Adrenal gland (tissue), 12 donors: ENCODE measurements around the gene SAMD4A. TPM values are rescaled to one million over a fixed set of nuclear protein-coding genes. Genes with fewer than 3 reads are reported as not detected.

Experiments
- DNase-seq, 7 donors: peaks; one replicate each; pipeline ENCODE4 v3.0.0-alpha.2; 2019 to 2020
- H3K27ac ChIP-seq, 5 donors: fragments of 200-600 bp; sonication (generic) in 4 of 5; 1 replicate in 3 of 5; 2 replicates in 2 of 5; pipeline versions ENCODE4 v1.5.1 to v1.8.0; 2016 to 2020; ENCODE audit warnings: mild to moderate bottlenecking in 1 of 5
- H3K27me3 ChIP-seq: fragments of 200-600 bp; 2 replicates; pipeline ENCODE4 v1.8.0; 2021
- H3K36me3 ChIP-seq, 2 donors: fragments of 200-600 bp; replicated peaks in 1 of 2; 1 replicate in 1 of 2; 2 replicates in 1 of 2; pipeline versions ENCODE4 v1.5.1 to v1.8.0; 2018 to 2022
- H3K4me1 ChIP-seq, 2 donors: fragments of 200-600 bp; replicated peaks in 1 of 2; 1 replicate in 1 of 2; 2 replicates in 1 of 2; pipeline versions ENCODE4 v1.5.1 to v1.8.0; 2018 to 2021
- H3K4me3 ChIP-seq, 4 donors: fragments of 200-600 bp; sonication (generic) in 3 of 4; one replicate each; pipeline ENCODE4 v1.5.1; 2016 to 2018
- H3K9me3 ChIP-seq, 3 donors: fragments of 200-600 bp; sonication (generic) in 1 of 3; replicated peaks in 1 of 3; 1 replicate in 2 of 3; 2 replicates in 1 of 3; pipeline versions ENCODE4 v1.5.1 to v1.8.0; 2016 to 2021
- CTCF ChIP-seq, 6 experiments: fragments of 450-650 bp in 4 of 6; fragments of 200-600 bp in 2 of 6; sonication (generic) in 1 of 6; IDR thresholded peaks; 1 replicate in 5 of 6; 2 replicates in 1 of 6; pipeline versions ENCODE4 v1.5.1 to v1.8.0; 2016 to 2021; ENCODE audit warnings: antibody characterized with exemption in 6 of 6, mild to moderate bottlenecking in 2 of 6, moderate library complexity in 1 of 6
- POLR2A ChIP-seq, 2 donors: fragments of 450-650 bp; IDR thresholded peaks; one replicate each; pipeline ENCODE4 v1.6.1; 2017; ENCODE audit warnings: antibody characterized with exemption in 2 of 2, mild to moderate bottlenecking in 2 of 2, moderate library complexity in 1 of 2
- WGBS, 4 donors: extraction: QIAGEN DNeasy Blood & Tissue Kit in 2 of 4; methylation state at CpG; one replicate each; pipeline versions ENCODE4 v1.1.5 to v1.1.7; 2013 to 2017; 5-methylcytosine and 5-hydroxymethylcytosine counted together
- intact Hi-C, 2 donors: fragments of 100-400 bp; cut with DNase I; formaldehyde crosslinking; loops; one replicate each; pipeline versions ENCODE4 v1.14.1 to v1.15.0; 2022 to 2023
- polyA plus RNA-seq, 3 donors: library from polyadenylated mRNA; stranded (reverse); fragments of 200-250 nt in 2 of 3; fragments of 350-450 nt in 1 of 3; fragmentation: Illumina TruSeq in 1 of 3; extraction: RNeasy Lipid Tissue Mini Kit (QIAGEN cat#74804) in 1 of 3; gene quantifications; one replicate each; pipeline ENCODE4 v1.2.3, GENCODE V29; 2013 to 2014
- total RNA-seq, 9 donors: library from RNA; depleted of rRNA in 4 of 9; stranded (reverse); fragments of >200 nt in 4 of 9; fragments of 120-200 nt in 1 of 9; fragmentation: NEBNext Ultra II Directional in 1 of 9; extraction: Animal tissue kit (Norgen Biotek cat#: 25700) in 1 of 9; gene quantifications; one replicate each; pipeline versions ENCODE4 v1.1.0 to v1.2.4, GENCODE V29; 2013 to 2023
- donor health status: healthy with polysubstance abuse.
- donor health status: Bipolar disorder and iron deficiency.
- donor health status: DM: yes; HTN: yes; CAD: no.
- donor health status: DM: no; HTN: no; CAD: no.
- donor health status: DM: no; HTN: no; CAD: no.
- donor health status: DM: yes; HTN: yes; CAD: no.

Gene SAMD4A
- total and polyA plus RNA-seq, 12 donors = 2.2 to 13.2 (median 8.3) TPM

- intact Hi-C loops = no loop called here
- H3K4me3 ChIP-seq = no peak overlapping the region
- WGBS, 4 donors = 72 to 91% (median 77%) methylated on average over 3 of the region's 3 CpGs
- H3K4me1 ChIP-seq = no peaks in the 10 kb centered on the region
- H3K9me3 ChIP-seq = no peaks in the 10 kb centered on the region
- no peak for DNase-seq
- no peaks in the 10 kb centered on the region for H3K36me3 ChIP-seq
- no peak overlapping the region for H3K27ac ChIP-seq
- no peak for TF ChIP-seq CTCF (IDR thresholded peaks at IDR 0.05)
- no peak for TF ChIP-seq POLR2A (IDR thresholded peaks at IDR 0.05)
- H3K27me3 ChIP-seq = no peaks in the 10 kb centered on the region
These were observed 151.1 kb downstream of the SAMD4A start for GRCh38 chr14:54718046-54718445.

DNA sequence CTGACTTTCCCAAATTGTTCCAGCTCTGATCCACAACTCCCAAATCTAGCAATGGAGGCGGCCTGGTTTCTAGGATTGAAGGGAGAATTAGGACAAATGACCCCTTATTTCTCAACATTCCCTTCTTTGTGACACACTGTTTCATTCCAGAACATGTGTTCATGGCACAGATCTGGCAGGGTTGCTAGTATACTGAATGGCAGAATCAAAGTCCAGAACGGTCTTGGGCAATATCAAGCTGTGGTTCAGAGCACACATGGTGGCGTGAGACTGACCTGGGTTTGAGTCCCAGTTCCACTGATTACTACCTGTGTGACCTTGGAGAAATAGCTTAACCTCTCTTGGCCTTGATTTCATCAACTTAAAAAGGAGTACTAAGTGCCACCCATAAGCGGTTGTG is 152.5 kb downstream of the SAMD4A start:
- no peak overlapping the region for H3K27ac ChIP-seq

GRCh38 chr14:54722791-54723432 is 156.0 kb downstream of the SAMD4A start:
- Histone ChIP-seq H3K4me3 (no peak overlapping the region), H3K27me3 (no peaks in the 10 kb centered on the region), H3K36me3 (no peaks in the 10 kb centered on the region), H3K27ac (no peak overlapping the region), H3K4me1 (no peaks in the 10 kb centered on the region), H3K9me3 (no peaks in the 10 kb centered on the region)
- intact Hi-C loops = no loop called here
- WGBS, 4 donors = 41 to 46% (median 44%) methylated on average over 4 of the region's 4 CpGs
- DNase-seq = no peak
- TF ChIP-seq CTCF (IDR thresholded peaks at IDR 0.05) = peak in 5 of 6 experiments; percentile 4 to 51 (median 36)
- no peak for TF ChIP-seq POLR2A (IDR thresholded peaks at IDR 0.05)

More for the DNA sequence above, 152.5 kb downstream of the SAMD4A start:
- Histone ChIP-seq H3K4me3 (no peak overlapping the region), H3K9me3 (no peaks in the 10 kb centered on the region), H3K36me3 (no peaks in the 10 kb centered on the region), H3K4me1 (no peaks in the 10 kb centered on the region), H3K27me3 (no peaks in the 10 kb centered on the region)
- 94 to 96% (median 95%) methylated on average over 4 of the region's 4 CpGs for WGBS, 4 donors
- TF ChIP-seq POLR2A (IDR thresholded peaks at IDR 0.05) (no peak), CTCF (IDR thresholded peaks at IDR 0.05) (no peak)
- intact Hi-C loops = no loop called here
- no peak for DNase-seq

GRCh38 chr14:54724123-54724522 is 157.2 kb downstream of the SAMD4A start:
- no peak overlapping the region for H3K4me3 ChIP-seq
- H3K4me1 ChIP-seq = no peaks in the 10 kb centered on the region
- H3K36me3 ChIP-seq = no peaks in the 10 kb centered on the region
- no peaks in the 10 kb centered on the region for H3K9me3 ChIP-seq
- 76 to 93% (median 85%) methylated on average over 4 of the region's 4 CpGs for WGBS, 4 donors
- no peak for DNase-seq
- no peaks in the 10 kb centered on the region for H3K27me3 ChIP-seq
- TF ChIP-seq CTCF (IDR thresholded peaks at IDR 0.05) (no peak), POLR2A (IDR thresholded peaks at IDR 0.05) (no peak)
- intact Hi-C loops = no loop called here
- no peak overlapping the region for H3K27ac ChIP-seq
